Mucosa of descending colon (tissue), 3 donors: Measurements from ENCODE around the gene SPDYE6. TPM values are rescaled to one million over a fixed set of nuclear protein-coding genes. Genes with fewer than 3 reads are reported as not detected.

Source experiments
- ATAC-seq: fragments of 200-7000 bp; cut with Tn5 transposase; one replicate; pipeline ENCODE4 v1.9.1; 2020; ENCODE audit warnings: mild to moderate bottlenecking, moderate library complexity
- DNase-seq, 3 donors: peaks; one replicate each; pipeline ENCODE4 v3.0.0-alpha.2; 2020
- H3K36me3 ChIP-seq: fragments of 200-600 bp; one replicate; pipeline ENCODE4 v1.8.0; 2021; ENCODE audit warnings: low read depth, mild to moderate bottlenecking
- H3K4me1 ChIP-seq: fragments of 200-600 bp; one replicate; pipeline ENCODE4 v1.8.0; 2021; ENCODE audit warnings: low read depth, mild to moderate bottlenecking
- H3K4me3 ChIP-seq: fragments of 200-600 bp; one replicate; pipeline ENCODE4 v1.8.0; 2021; ENCODE audit warnings: mild to moderate bottlenecking
- H3K9me3 ChIP-seq: fragments of 200-600 bp; one replicate; pipeline ENCODE4 v1.8.0; 2021; ENCODE audit warnings: mild to moderate bottlenecking
- intact Hi-C, 2 donors: fragments of 100-400 bp; cut with DNase I in 1 of 2; cut with micrococcal nuclease in 1 of 2; formaldehyde crosslinking; loops; one replicate each; pipeline versions ENCODE4 v1.11.0 to v1.11.1; 2022; cut with DNase I, micrococcal nuclease
- total RNA-seq, 3 donors: library from RNA; stranded (reverse); fragmentation: NEBNext Ultra II Directional in 2 of 3; extraction: Animal tissue kit (Norgen Biotek cat#: 25700) in 2 of 3; gene quantifications; one replicate each; pipeline versions ENCODE4 v1.2.1 to v1.2.4, GENCODE V29; 2021 to 2023
- TF ChIP-seq, protein P1 (sequence below): fragments of 200-600 bp; IDR thresholded peaks from one replicate; pipeline ENCODE4 v1.8.0; 2022; ENCODE audit warnings: antibody characterized with exemption, mild to moderate bottlenecking
- donor health status: DM: no; HTN: no; CAD: no; lungs with moderate emphysema.
- donor health status: DM: no; HTN: no; CAD: no.
- donor health status: DM: no; HTN: yes; CAD: no.

The SPDYE6 gene
- total RNA-seq, 3 donors from 2014 or later = not detected

DNA sequence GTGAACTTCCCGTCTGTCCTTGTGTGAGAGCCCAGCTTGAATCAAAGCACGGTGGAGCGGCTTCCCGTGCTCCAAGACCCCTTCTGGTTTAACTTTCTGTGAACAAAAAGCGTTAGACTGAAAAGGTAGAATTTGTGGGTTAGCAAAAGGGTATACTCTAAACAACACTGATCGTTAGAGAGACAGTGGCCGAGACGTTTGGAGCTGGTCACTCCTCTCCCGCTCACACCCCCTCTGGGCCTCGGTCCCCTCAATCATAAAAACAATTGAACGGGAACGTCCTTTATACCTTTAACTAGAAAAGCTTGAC is 40.4 kb upstream of the SPDYE6 start:
- Histone ChIP-seq H3K9me3 (no peaks in the 10 kb centered on the region), H3K4me3 (peak overlapping the region; percentile 58), H3K4me1 (peaks cover 13% of the 10 kb centered on the region), H3K36me3 (peaks cover 9% of the 10 kb centered on the region)
- DNase-seq (no peak), ATAC-seq (peak; percentile 2)
- TF ChIP-seq, protein P1, sequence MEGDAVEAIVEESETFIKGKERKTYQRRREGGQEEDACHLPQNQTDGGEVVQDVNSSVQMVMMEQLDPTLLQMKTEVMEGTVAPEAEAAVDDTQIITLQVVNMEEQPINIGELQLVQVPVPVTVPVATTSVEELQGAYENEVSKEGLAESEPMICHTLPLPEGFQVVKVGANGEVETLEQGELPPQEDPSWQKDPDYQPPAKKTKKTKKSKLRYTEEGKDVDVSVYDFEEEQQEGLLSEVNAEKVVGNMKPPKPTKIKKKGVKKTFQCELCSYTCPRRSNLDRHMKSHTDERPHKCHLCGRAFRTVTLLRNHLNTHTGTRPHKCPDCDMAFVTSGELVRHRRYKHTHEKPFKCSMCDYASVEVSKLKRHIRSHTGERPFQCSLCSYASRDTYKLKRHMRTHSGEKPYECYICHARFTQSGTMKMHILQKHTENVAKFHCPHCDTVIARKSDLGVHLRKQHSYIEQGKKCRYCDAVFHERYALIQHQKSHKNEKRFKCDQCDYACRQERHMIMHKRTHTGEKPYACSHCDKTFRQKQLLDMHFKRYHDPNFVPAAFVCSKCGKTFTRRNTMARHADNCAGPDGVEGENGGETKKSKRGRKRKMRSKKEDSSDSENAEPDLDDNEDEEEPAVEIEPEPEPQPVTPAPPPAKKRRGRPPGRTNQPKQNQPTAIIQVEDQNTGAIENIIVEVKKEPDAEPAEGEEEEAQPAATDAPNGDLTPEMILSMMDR = no peak
- intact Hi-C loops = loop anchor here in 1 of 2 donors (10.0 kb wide), 1 partner anchor 112 kb away; the partner anchor contains the start of gene SH2B2

DNA sequence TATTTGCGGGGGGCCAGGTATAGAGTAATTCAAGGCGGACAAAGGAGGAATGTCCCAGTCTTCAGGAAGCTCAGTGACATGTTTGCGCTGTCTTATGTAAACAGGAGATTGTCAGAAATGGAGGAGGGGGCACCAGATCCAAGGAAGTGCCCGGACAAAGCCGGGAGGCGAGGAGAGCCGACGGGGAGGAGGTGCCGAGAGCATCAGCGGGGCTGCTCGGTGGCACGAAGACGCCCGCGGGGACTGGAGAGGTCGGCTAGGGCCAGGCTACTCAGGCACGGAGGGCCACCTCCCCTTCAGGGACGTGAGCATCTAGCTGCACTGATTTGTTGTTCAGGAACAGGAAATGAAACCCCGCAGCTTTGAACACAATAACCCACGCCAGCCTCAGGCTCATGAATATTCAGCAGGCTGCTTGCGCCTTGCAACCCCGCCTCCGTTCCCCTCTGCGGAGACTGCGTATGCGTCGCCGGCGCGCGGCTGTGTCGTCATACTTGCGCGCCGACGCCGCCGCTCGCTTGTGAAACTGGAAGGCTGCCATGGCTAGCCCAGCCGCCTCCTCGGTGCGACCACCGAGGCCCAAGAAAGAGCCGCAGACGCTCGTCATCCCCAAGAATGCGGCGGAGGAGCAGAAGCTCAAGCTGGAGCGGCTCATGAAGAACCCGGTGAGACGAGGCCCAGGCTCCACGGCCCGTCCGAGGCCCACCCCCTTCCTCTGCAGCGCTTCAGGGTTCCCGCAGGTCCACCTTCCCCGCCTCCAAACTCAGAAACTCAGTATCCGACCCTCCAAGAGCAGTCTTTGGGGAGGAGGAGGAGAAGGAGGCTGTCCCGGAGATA is 39.8 kb upstream of the SPDYE6 start, which contains the start of gene PRKRIP1:
TSS of gene PRKRIP1 (plus strand) at position 491 of the 837 bp plus-strand sequence. CDS start at position 540, 49 bp downstream.
- Histone ChIP-seq H3K4me1 (peaks cover 13% of the 10 kb centered on the region), H3K4me3 (peak within 1 kb of the TSS; percentile 58), H3K9me3 (no peaks in the 10 kb centered on the region), H3K36me3 (peaks cover 9% of the 10 kb centered on the region)
- TF ChIP-seq, protein P1 = no peak
- peak; percentile 97 for ATAC-seq
- DNase-seq = peak; percentile 84 to 93 (median 90)
- intact Hi-C loops = loop anchor here in 1 of 2 donors (10.0 kb wide), 1 partner anchor 111 kb away; the partner anchor contains the start of gene SH2B2

DNA sequence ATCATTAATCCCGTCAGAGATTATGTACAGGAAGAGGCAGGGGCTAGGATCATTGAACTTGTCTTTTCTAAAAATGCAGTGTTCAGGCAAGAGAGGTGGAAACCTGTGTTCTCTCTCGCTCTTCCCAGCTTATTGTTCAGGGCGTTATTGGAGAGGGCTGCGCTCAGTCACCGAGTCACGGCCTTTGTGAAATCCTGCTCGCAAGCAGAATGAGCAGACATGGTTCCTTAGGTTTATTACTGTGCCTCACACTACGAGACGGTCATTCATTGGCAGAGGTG is 39.3 kb upstream of the SPDYE6 start:
- no peak for ATAC-seq
- H3K36me3 ChIP-seq = peaks cover 9% of the 10 kb centered on the region
- intact Hi-C loops = loop anchor here in 1 of 2 donors (10.0 kb wide), 1 partner anchor 111 kb away; the partner anchor contains the start of gene SH2B2
- TF ChIP-seq, protein P1 = no peak
- no peak for DNase-seq
- H3K4me1 ChIP-seq = peaks cover 13% of the 10 kb centered on the region
- peak overlapping the region; percentile 58 for H3K4me3 ChIP-seq
- H3K9me3 ChIP-seq = no peaks in the 10 kb centered on the region

DNA sequence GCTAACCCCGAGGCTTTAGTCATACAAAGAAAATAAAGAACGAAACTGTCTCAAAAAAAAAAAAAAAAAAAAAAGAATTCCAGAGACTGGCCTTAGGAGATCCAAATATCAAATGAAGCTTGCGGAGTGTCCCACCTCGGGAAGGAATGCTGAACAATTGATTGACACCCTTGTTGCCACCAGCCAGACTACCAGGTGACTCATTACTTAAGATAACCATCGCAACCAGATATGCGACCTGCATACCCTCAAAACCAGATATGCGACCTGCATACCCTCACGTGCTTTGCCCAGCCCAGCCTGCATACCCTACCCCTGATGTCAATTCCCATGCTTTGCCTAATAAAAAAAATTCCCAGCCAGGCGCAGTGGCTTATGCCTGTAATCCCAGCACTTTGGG is 37.2 kb upstream of the SPDYE6 start:
- intact Hi-C loops = loop anchor here in 1 of 2 donors (10.0 kb wide), 1 partner anchor 109 kb away; the partner anchor contains the start of gene SH2B2
- no peak overlapping the region for H3K4me3 ChIP-seq
- H3K9me3 ChIP-seq = no peaks in the 10 kb centered on the region
- TF ChIP-seq, protein P1 = no peak
- peaks cover 13% of the 10 kb centered on the region for H3K4me1 ChIP-seq
- DNase-seq (no peak), ATAC-seq (no peak)
- H3K36me3 ChIP-seq = no peaks in the 10 kb centered on the region

DNA sequence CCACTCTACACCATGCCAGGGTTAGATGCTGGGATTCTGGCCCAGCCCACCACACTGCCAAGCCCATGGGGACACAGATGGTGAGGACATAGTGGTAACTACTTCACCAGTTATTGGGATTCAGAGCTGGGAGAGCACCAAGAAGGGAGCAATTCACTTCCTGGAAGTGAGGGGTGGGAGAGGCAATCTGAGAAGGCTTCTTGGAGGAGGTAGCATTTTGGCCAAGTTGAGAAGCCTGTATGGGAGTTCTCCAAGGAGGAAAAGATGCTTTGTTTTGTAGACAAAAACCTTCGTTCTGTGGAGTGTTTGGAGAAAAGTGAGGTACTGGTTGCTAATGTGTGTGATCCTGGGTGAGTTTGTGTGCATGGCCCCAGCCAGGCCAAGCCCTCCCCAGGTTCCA is 36.1 kb upstream of the SPDYE6 start:
- Histone ChIP-seq H3K4me1 (peaks cover 12% of the 10 kb centered on the region), H3K36me3 (no peaks in the 10 kb centered on the region), H3K4me3 (no peak overlapping the region), H3K9me3 (no peaks in the 10 kb centered on the region)
- intact Hi-C loops = loop anchor here in 1 of 2 donors (10.0 kb wide), 1 partner anchor 108 kb away; the partner anchor contains the start of gene SH2B2
- TF ChIP-seq, protein P1 = no peak
- DNase-seq (no peak), ATAC-seq (no peak)
